ENCODE results near the gene TMEM151B.

Gene TMEM151B

GRCh38 chr6:44278315-44278714 is 8.1 kb downstream of the TMEM151B start:
- TF ChIP-seq REST (IDR thresholded peaks at IDR 0.05; ENCODE audit: insufficient read depth in 1 of 2, low read depth in 2 of 2, low read length in 2 of 2) (no peak), POLR2AphosphoS5 (IDR thresholded peaks at IDR 0.05; ENCODE audit: low read depth, low read length) (no peak), SIN3A (IDR thresholded peaks at IDR 0.05; ENCODE audit: borderline replicate concordance, insufficient read depth, low read length) (no peak), TAF1 (IDR thresholded peaks at IDR 0.05; ENCODE audit: borderline replicate concordance, insufficient read depth, low read length) (no peak), FOXP2 (optimal IDR thresholded peaks at IDR 0.05; ENCODE audit: borderline replicate concordance, extremely low read depth, extremely low read length, insufficient read depth) (no peak)

- TF ChIP-seq SIN3A (IDR thresholded peaks at IDR 0.05; ENCODE audit: borderline replicate concordance, insufficient read depth, low read length): no peak
- 0 out of 4 replicates have a peak, but pooled peaks of 1 of the 2 experiments have one; percentile 31 for TF ChIP-seq REST (IDR thresholded peaks at IDR 0.05; ENCODE audit: insufficient read depth in 1 of 2, low read depth in 2 of 2, low read length in 2 of 2)
Measured at GRCh38 chr6:44278774-44279697, 8.8 kb downstream of the TMEM151B start.

GRCh38 chr6:44284121-44284520 is 13.9 kb downstream of the TMEM151B start:
- TF ChIP-seq TAF1 (IDR thresholded peaks at IDR 0.05; ENCODE audit: borderline replicate concordance, insufficient read depth, low read length) (no peak), REST (IDR thresholded peaks at IDR 0.05; ENCODE audit: insufficient read depth in 1 of 2, low read depth in 2 of 2, low read length in 2 of 2) (no peak), FOXP2 (optimal IDR thresholded peaks at IDR 0.05; ENCODE audit: borderline replicate concordance, extremely low read depth, extremely low read length, insufficient read depth) (no peak), POLR2AphosphoS5 (IDR thresholded peaks at IDR 0.05; ENCODE audit: low read depth, low read length) (no peak), SIN3A (IDR thresholded peaks at IDR 0.05; ENCODE audit: borderline replicate concordance, insufficient read depth, low read length) (no peak)

- TF ChIP-seq POLR2AphosphoS5 (IDR thresholded peaks at IDR 0.05; ENCODE audit: low read depth, low read length): no peak
- no peak for TF ChIP-seq REST (IDR thresholded peaks at IDR 0.05; ENCODE audit: insufficient read depth in 1 of 2, low read depth in 2 of 2, low read length in 2 of 2)
- TF ChIP-seq TAF1 (IDR thresholded peaks at IDR 0.05; ENCODE audit: borderline replicate concordance, insufficient read depth, low read length): no peak
- no peak for TF ChIP-seq SIN3A (IDR thresholded peaks at IDR 0.05; ENCODE audit: borderline replicate concordance, insufficient read depth, low read length)
- no peak for TF ChIP-seq FOXP2 (optimal IDR thresholded peaks at IDR 0.05; ENCODE audit: borderline replicate concordance, extremely low read depth, extremely low read length, insufficient read depth)
Measured at GRCh38 chr6:44284867-44285266, 14.6 kb downstream of the TMEM151B start.

Measured in PFSK-1 (cell line).